Measurements from ENCODE around the gene MRPL23.

The MRPL23 gene

GRCh38 chr11:1929621-1930461, 17.3 kb upstream of the MRPL23 start:
- no peak for TF ChIP-seq CTCF (IDR thresholded peaks at IDR 0.05; ENCODE audit: low read depth, low read length)
- no peak overlapping the region for H3K4me3 ChIP-seq (replicated peaks in 1 of 2; ENCODE audit: low read depth in 2 of 2, low read length in 2 of 2)
- no peak for DNase-seq (ENCODE audit: low read depth in 2 of 2)

GRCh38 chr11:1930462-1930830, 16.7 kb upstream of the MRPL23 start:
- peak in 1 of 2 donors; percentile 44 for DNase-seq (ENCODE audit: low read depth in 2 of 2)
- H3K4me3 ChIP-seq (replicated peaks in 1 of 2; ENCODE audit: low read depth in 2 of 2, low read length in 2 of 2), result no peak overlapping the region
- TF ChIP-seq CTCF (IDR thresholded peaks at IDR 0.05; ENCODE audit: low read depth, low read length), result no peak

GRCh38 chr11:1931341-1932104, 15.6 kb upstream of the MRPL23 start:
- peak; percentile 66 to 89 for DNase-seq (ENCODE audit: low read depth in 2 of 2)
- TF ChIP-seq CTCF (IDR thresholded peaks at IDR 0.05; ENCODE audit: low read depth, low read length), result peak; percentile 1
- no peak overlapping the region for H3K4me3 ChIP-seq (replicated peaks in 1 of 2; ENCODE audit: low read depth in 2 of 2, low read length in 2 of 2)

- TF ChIP-seq CTCF (IDR thresholded peaks at IDR 0.05; ENCODE audit: low read depth, low read length), result no peak
- no peak overlapping the region for H3K4me3 ChIP-seq (replicated peaks in 1 of 2; ENCODE audit: low read depth in 2 of 2, low read length in 2 of 2)
Measured at GRCh38 chr11:1932105-1932480, 15.0 kb upstream of the MRPL23 start.

GRCh38 chr11:1932681-1933080, 14.5 kb upstream of the MRPL23 start:
- no peak for TF ChIP-seq CTCF (IDR thresholded peaks at IDR 0.05; ENCODE audit: low read depth, low read length)
- no peak overlapping the region for H3K4me3 ChIP-seq (replicated peaks in 1 of 2; ENCODE audit: low read depth in 2 of 2, low read length in 2 of 2)
- no peak for DNase-seq (ENCODE audit: low read depth in 2 of 2)

More at GRCh38 chr11:1932105-1932480, 15.0 kb upstream of the MRPL23 start:
- DNase-seq (ENCODE audit: low read depth in 2 of 2), result no peak

GRCh38 chr11:1933416-1934334, 13.5 kb upstream of the MRPL23 start:
- no peak for TF ChIP-seq CTCF (IDR thresholded peaks at IDR 0.05; ENCODE audit: low read depth, low read length)
- no peak for DNase-seq (ENCODE audit: low read depth in 2 of 2)
- H3K4me3 ChIP-seq (replicated peaks in 1 of 2; ENCODE audit: low read depth in 2 of 2, low read length in 2 of 2), result no peak overlapping the region
